Neural cell (in vitro differentiated cells): Measurements from ENCODE around the gene ZNF805.

Experiments
- EP300 ChIP-seq: fragments of 450-650 bp; conservative IDR thresholded peaks from 2 replicates; pipeline ENCODE4 v1.6.1; 2014; ENCODE audit warnings: antibody characterized with exemption, mild to moderate bottlenecking, moderate library complexity; ENCODE audit not compliant: poor library complexity, severe bottlenecking
- EZH2 ChIP-seq: fragments of 200-600, 300-800 bp; shearing (Covaris generic), sonication (generic); IDR thresholded peaks from 2 replicates; pipeline ENCODE4 v1.6.1; 2014; ENCODE audit warnings: antibody characterized with exemption, low read length, borderline replicate concordance, mild to moderate bottlenecking; ENCODE audit not compliant: insufficient read depth, poor library complexity, severe bottlenecking
- MXI1 ChIP-seq: fragments of 450-650 bp; conservative IDR thresholded peaks from 2 replicates; pipeline ENCODE4 v1.6.1; 2014; ENCODE audit warnings: antibody characterized with exemption, mild to moderate bottlenecking; ENCODE audit not compliant: poor library complexity, severe bottlenecking
- POLR2AphosphoS5 ChIP-seq: IDR thresholded peaks from 2 replicates; pipeline ENCODE4 v1.6.1; 2012
- RAD21 ChIP-seq: fragments of 450-650 bp; conservative IDR thresholded peaks from 2 replicates; pipeline ENCODE4 v1.6.1; 2014; ENCODE audit warnings: antibody characterized with exemption, mild to moderate bottlenecking, moderate library complexity
- REST ChIP-seq: IDR thresholded peaks from 2 replicates; pipeline ENCODE4 v1.6.1; 2012; ENCODE audit warnings: borderline replicate concordance
- SMC3 ChIP-seq: fragments of 450-650 bp; conservative IDR thresholded peaks from 2 replicates; pipeline ENCODE4 v1.6.1; 2014; ENCODE audit warnings: antibody characterized with exemption, mild to moderate bottlenecking, moderate library complexity; ENCODE audit not compliant: poor library complexity
- TAF1 ChIP-seq: IDR thresholded peaks from 2 replicates; pipeline ENCODE4 v1.6.1; 2012; ENCODE audit warnings: low read depth
- TF ChIP-seq, protein P1 (sequence below): fragments of 450-650 bp; IDR thresholded peaks from 2 replicates; pipeline ENCODE4 v1.5.1; 2014; ENCODE audit warnings: antibody characterized with exemption, mild to moderate bottlenecking, moderate library complexity; ENCODE audit not compliant: poor library complexity, severe bottlenecking

- TF ChIP-seq TAF1: no peak
- TF ChIP-seq, protein P1, sequence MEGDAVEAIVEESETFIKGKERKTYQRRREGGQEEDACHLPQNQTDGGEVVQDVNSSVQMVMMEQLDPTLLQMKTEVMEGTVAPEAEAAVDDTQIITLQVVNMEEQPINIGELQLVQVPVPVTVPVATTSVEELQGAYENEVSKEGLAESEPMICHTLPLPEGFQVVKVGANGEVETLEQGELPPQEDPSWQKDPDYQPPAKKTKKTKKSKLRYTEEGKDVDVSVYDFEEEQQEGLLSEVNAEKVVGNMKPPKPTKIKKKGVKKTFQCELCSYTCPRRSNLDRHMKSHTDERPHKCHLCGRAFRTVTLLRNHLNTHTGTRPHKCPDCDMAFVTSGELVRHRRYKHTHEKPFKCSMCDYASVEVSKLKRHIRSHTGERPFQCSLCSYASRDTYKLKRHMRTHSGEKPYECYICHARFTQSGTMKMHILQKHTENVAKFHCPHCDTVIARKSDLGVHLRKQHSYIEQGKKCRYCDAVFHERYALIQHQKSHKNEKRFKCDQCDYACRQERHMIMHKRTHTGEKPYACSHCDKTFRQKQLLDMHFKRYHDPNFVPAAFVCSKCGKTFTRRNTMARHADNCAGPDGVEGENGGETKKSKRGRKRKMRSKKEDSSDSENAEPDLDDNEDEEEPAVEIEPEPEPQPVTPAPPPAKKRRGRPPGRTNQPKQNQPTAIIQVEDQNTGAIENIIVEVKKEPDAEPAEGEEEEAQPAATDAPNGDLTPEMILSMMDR: no peak
- TF ChIP-seq EZH2: no peak
- no peak for TF ChIP-seq POLR2AphosphoS5
- no peak for TF ChIP-seq SMC3
- no peak for TF ChIP-seq EP300
- TF ChIP-seq RAD21: no peak
- TF ChIP-seq REST: no peak
- TF ChIP-seq MXI1: no peak
These were observed 30.8 kb downstream of the ZNF805 start for GRCh38 chr19:57271280-57271679.
